Stimulated activated CD4-positive, alpha-beta T cell treated with anti-CD3 and anti-CD28 coated beads, TNF-alpha, amount 100 ng/mL, for 24 hours (primary cell): ENCODE data around the gene KIRREL1.
A peak's percentile ranks its signal among the peaks of the same experiment; 100 is the strongest.
"Not testable (repeated sequence)": the region's sequence is repeated elsewhere in the genome, so short reads cannot be mapped to it uniquely, and the experiment has no call there.

Experiments used
- DNase-seq, 3 experiments: peaks; one replicate each; pipeline ENCODE4 v3.0.0-alpha.2; 2020; ENCODE audit warnings: low read depth in 3 of 3

KIRREL1 gene

DNA sequence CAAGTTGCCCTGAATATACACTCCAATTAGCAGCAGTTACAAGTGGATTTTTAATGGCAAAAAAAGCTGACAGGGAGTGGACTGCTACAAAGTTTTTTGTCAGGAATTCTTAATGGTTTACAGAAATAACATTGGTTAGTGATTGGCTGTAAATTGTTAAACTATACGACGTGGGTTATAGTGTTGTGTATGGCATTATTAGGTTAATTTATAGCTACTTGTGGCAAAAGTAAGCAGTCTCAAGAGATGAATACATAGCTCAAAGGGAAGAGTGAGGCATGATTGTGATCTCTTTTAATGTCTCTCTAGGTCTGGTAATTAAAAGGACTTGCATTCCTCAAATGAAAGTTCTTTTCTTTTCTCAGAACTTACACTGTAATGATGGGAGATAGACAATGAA, 111.4 kb downstream of the KIRREL1 start:
- no peak for DNase-seq

DNA sequence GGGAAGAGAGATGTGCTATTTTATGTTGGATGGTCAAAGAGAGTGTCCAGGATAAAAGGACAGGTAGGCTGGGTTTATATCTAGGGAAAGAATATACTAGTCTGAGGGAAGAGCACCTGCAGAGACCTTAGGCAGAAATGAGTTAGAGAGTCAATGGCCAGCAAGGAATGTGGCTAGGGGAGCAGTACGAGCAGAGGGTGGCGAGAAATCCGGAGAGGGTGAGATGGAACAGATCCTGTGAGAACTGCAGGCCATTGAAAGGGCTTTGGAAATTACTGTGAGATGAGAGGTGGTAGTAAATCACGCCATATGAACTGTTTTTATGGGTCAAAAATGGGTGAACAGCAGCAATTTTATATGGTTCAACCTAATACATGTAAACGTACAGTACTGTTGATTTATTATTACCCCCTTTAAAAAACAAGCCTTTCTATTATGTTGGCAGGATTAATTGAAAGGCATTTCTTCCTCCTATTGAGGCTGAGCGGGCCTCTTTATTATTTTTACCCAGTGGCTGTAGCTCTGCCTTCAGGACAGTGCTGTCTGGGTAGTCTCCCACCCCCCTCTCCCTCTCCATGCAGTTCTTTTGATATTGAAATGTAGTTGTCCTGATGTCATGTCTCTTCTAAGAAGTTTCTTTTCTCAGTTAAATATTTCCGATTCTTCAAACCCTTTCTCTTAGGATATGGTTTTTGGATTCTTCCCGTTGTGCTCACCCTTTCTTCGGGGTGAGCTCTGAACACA, 112.1 kb downstream of the KIRREL1 start:
- DNase-seq, result no peak

DNA sequence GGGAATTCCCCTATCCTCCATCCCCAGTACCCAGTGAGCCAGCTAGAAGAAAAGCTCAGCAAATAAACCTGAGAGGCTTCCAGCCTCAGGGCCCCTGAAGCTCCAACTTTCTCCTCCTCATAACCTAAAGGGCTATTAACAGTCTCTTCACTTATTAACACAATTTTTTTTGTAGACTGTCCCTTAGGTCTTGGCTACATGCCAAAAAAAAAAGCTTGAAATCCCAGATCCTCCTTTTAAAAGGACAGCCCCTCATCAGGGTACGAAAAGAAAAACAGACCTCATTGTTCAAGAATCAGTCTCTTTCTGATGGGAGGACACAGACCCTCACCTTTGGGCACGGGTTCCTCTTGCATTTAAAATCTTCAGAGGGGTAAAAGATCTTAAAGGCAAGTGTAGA, 114.5 kb downstream of the KIRREL1 start:
- no peak for DNase-seq

DNA sequence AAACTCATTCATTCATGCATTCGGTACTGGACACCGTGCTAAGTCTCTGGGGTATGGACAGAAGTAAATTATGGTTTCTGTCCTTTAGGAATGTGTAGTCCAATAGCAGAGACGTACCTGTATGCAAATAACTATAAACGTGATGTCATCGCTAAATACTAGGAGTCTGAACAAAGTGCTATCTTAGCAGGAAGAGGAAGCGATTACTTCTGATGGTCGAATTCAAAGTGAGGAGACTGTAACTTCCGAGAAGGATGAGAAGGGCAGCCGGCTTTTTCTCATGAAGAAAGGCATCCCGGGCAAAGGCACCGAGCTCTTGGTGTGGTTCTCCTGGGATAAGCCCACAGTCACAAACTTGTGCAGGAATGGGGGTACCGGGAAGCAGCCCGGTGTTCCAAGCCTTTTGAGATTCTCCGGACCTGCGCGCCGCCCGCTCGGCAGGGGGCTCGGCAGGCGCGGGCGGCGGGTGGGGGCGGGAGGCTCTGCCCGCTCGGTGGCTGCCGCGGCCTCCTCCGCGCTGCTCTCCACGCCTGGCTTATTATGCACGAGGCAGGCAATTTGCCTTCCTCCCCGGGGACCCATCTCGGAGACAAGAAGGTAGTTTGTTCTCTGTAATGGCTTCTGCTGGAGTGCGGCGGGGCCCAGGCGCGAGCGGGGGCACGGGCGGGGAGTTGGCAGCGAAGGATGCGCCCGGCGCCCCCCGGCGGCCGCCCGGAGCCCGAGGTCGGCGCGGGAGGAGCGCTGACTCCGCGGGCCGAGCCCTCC, 119.7 kb downstream of the KIRREL1 start:
- peak in 1 of 3 experiments; percentile 37 for DNase-seq

DNA sequence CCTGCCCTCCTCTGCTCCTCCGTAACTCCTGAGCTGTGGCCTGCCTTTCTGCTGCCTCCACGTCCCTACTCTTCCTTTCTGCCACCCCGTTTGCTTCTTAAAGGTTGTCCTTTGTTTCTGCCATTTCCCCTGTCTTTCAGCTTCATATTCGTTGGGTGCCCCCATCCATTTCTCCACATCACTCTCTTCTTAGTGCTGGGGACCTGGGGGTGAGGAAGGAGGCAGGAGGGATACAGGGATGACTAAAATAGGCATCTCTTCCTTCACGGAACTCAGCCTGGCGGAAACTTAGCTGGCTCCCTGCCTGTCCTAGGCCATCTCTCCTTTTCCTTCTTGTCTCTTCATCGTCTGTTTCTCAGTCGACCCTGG, 120.3 kb downstream of the KIRREL1 start:
- DNase-seq, result no peak

DNA sequence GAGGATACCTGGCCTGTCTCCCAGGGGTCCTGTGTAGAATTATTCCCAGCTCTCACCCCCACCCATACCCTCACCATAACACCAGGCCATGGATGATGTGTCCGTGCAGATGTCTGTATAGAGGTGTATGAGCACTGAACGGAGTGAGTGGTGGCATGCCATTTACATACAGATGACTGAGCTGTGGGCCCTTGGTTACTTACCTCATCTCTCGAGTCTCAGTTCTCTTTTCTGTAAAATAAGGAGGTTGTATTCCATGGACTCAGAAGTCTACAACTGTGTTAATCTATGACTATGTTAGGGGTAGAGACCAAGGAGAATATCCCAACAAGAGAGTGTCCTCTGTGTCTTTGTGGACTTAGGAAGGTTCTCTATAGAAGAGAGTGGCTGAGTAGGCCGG, 121.7 kb downstream of the KIRREL1 start:
- no peak for DNase-seq

DNA sequence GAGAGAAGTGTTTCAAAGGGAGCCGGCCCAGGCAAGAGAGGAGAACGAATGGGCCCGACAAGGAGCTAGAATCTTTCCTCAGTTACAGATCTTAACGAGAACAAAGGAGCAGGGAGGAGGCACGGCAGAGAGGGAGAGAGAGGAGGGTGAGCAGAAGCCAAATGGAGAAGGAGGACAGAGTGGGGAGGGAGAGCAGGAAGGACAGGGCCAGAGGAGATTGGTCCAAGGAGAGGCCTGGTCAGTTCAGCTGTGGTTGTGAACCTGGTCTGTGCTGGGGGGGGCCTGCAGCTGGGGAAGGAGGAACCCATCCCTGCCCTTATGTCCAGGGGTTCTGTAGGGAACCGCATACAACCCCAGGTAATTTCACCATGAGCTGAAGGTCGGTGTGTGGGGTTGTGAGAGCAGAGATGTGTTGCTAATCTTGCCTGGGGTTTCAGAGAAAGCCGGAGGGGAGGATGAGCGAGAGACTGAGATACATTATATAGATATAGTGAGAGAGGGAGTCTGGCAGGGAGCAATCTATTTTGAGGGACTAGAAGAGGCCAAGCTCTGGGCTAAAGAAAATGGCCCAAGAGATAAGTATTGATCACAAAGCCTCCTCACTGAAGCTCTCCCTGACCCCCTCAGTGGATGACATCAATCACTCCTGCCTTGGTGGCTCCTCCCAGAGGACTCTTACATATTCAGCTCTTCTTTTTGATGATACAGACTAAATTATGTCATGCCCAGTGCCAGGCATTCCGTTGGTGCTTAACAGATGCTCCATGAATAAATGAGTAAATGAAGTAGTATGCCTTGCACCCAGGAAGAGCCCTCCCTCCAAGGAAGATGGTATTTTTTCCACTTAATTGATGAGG, 123.1 kb downstream of the KIRREL1 start:
- DNase-seq, result no peak

DNA sequence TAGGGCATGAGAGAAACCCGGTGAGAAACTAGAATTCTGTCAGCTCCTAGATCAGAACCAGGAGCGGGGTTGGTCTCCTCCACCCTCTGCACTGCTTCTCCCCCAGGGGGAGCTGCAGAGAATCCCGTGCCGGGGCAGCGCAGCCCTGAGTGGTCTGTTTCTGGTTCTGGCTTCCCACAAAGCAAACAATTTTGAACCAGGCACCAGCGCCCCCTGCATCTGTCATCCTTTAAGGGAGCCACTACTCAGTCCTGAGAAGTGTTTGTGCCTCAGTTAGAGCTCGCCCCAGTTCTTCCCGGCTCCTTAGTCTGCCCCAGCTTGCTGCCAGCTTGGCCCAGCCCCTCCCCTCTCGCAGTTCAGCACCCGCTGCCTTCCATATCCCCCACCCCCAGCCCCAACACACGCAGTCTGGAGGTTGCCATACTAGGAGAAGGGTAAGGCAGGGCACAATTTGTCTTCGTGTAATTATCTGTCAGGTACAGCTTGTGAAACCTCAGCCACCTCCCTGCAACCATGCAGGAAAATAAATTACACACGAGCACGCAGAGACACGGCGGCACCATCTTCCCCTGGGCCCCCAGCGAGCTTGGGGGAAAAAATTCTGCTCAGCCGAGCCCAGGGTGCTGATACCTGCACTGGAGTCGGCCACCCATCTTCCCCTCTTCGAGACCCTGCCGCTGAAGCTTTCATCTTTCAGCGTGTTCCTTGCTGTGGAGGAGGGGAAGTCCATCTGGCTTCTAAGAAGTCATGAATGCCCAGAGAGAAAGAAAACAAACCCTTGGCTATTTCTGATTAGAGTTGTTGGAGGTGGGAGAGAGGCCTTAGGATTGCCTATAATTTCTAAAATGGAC, 124.6 kb downstream of the KIRREL1 start:
- peak in 2 of 3 experiments; percentile 21 to 35 for DNase-seq

DNA sequence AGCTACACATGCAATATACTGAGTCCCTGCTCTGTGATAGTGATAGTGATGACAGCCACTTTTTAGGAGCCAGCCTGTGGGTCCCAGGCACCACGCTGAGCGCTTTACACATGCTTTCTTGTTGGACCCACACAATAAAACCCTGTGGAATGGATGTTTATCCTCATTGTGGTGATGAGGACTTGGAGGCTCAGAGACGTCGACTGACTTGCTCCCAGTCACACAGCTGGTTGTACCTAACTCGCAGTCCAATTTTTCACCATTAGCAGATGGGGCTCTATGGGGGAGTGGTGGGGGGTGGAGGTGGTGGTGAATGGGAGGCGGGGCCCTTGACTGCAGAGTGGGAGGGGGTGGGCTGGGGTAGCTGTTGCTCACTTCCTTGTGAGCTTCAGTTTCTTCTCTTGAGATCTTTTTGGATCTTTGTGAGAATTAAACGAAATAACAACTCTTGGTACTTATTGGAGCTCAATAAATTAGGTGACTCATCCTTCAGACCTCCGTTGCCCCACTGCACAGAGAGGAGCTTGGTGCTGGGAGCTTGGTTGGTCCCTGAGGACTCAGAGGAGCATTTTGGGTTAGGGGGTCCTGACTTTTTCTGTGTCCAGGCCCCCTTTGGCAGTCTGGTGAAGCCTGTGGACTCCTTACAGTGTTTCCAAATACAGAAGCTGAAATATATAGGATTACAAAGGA, 125.4 kb downstream of the KIRREL1 start:
- DNase-seq, result no peak

DNA sequence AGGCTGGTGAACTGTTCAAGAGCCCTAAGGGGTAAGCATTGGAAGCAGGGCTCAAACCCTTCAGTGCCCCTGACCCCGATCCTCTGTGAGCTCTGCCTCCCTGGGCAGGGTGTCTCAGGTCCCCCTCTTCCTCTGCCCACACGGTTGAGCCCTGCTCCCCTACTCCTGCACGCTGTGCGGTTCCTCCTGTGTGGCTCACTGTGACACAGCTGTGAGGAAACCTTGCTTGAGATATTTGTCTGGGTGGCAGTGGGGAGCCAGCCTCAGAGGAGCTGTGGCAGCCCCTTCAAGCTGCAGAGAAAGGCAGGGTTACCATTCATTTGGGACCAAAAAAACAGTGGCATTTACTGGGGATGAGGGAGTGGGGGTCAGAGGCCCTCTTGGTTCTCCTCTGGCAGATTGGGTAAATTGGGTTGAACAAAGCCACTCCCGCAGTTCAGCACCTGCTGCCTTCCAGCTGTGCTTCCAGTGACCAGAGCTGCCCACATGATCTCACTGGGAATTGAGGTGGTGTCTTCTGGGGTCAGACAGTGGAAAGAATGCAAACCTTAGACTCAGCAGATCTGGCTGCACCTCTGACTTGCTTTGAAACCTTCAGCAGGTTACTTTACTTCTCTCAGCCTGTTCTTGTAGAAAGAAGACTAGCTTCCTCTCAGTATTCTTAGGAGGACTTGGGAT, 126.7 kb downstream of the KIRREL1 start:
- DNase-seq, result no peak

DNA sequence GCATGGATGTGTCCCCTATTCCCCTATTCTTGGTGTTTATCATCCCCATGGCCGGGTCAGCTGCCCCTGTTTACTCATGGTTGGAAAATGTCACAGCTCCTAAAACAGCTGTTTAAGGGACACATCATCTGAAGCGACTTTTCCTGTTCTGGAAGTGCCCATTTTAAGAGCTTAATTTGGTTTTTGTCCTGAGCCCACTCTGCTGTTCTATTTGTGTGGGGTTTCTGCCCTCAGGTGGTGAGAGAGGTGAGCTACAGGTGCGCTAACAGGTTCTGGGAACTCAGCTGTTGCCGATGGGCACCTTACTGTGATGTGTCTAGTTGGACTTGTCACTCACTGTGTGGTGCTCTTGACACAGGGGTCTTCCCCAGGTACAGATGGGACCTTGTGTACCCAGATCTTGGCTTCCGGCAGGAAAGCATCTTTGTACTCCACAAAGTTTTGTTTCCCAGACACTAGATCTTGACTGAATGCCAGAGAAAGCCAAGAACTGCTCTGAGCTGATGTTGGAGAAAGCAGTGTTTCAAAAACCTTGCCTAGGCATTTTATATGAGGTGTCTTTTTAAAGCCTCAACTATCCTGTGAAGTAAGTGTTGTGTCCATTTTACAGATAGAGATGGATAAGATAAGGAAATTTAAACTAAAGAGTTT, 128.3 kb downstream of the KIRREL1 start:
- DNase-seq, result peak in 1 of 3 experiments; percentile 11

DNA sequence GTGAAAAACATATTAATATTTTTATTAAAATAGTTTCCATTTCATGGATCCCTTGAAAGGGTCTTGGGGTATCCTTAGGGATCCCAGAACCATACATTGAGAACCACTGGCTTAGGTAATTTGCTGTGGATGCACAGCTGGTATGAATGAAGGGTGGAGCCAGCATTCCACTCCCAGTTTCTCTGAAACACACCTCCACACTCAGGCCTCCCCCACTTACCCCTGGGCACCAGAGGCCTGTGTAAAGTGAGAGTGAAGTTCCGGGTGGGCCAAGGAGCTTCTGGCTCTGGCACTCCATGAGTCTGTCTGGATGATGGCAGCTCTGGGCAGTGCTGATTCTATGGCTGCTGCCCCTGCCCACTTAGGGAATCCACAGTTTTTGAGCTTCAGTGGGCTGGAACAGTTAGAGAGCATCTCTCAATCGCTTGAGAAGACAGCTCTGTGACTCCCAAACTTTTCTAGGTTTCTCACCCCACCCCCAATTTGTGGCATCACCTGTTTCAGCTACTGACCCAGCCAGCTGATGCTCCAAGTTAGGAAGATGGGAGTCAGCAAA, 129.5 kb downstream of the KIRREL1 start:
- DNase-seq, result no peak

DNA sequence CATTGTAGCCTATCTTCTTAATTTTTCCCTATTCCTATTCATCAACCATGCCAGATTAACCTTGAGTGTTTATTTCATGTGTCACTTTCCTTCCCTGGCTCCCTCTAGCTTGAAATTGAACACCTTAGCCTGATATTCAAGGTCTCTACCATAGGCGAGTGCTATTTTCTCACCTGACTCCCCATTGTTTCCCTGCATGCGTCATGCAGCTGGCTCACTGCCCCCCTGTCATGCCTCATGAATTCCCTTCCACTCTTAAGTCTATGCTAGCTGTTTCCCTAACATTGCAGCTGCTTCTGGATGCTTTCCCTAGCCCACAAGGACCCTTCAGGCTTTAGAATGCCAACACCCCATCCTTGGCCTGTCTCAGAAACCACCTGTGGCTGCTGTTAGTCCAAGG, 130.6 kb downstream of the KIRREL1 start:
- DNase-seq, result no peak

DNA sequence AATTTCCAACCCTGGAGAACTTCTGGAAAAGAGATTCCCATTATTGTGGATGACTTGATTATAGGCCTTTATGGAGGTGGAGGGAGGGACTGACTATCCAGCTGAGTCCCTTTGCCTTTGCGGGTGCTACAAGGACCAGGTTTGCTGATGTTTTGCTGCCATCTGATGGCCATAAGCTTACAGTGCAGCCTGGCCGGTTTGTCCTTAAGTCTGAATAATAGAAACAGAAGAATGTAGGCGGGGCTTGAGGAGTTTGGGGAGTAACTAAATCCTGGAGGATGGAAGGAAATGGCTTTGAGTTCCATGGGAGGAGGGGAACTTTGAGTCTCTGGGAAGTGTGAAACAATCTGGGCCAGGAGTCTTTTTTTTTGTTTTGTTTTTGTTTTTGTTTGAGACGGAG, 131.6 kb downstream of the KIRREL1 start:
- peak; percentile 41 to 65 (median 54) for DNase-seq

DNA sequence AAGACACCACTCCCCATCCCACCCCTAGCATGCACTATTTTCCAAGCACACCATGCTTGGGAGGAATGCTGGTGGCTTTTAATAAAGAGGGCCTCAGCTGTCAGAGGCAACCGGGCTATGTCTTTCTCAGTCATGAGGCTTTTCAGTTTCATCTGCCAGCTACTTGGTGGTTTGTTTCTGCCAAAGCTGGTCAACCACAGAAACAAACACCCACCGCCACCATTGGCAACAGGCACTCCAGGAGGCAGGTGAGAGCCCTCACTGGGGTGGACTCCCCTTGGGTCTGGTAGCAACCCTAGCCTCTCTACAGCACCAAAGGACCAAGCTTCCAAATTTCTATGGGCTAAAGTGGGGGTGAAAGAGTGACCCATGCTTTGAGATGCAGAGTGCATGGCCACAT, 133.0 kb downstream of the KIRREL1 start:
- no peak for DNase-seq

DNA sequence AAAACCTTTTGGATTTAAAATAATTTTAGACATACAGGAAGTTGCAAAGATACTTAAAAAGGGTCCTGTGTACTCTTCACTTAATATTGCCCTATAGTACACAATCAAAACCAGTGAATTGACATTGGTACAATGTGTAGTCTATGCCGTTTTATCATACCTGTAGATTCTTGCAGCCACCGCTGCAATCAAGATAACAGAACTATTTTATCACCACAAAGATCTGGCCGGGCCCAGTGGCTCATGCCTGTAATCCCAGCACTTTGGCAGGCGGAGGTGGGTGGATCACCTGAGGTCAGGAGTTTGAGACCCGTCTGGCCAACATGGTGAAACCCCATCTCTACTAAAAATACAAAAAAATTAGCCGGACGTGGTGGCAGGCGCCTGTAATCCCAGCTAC, 135.1 kb downstream of the KIRREL1 start:
- not testable (repeated sequence) for DNase-seq

DNA sequence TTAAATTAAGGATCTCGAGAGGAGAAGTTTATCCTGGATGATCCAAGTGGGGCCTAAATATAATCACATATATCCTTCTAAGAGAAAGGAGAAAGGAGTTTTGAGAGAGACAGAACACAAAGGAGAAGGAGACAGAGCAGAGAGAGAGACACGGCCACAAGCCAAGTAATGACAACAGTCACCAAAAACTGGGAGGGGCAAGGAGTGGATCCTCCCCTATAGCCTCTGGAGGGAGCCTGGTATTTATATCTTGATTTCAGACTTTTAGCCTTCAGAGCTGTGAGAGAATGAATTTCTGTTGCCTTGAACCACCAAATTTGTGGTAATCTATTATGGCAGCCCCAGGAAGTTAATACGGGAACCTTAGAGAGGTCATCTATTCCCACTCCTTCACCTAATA, 137.8 kb downstream of the KIRREL1 start:
- DNase-seq, result no peak

DNA sequence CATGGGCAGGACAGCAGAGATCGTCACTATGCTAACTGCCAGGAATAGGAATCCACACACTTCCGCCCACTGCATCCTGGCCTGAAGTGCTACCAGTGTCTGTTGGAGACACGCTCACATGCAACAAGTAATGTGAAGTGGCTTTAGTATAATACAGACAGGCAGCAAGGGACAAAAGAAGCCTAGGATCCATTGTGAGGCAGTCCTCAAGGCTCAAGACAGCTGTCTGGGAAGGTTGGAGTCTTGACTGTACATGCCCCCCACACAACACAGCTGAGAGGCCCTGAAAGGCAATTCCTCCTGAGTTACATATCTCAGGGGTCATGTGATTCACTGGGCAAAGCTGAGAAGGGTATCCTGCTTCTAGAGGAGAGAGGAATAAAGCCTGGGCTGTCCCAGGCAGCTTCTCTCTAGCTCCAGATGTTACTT, 147.3 kb downstream of the KIRREL1 start:
- no peak for DNase-seq

DNA sequence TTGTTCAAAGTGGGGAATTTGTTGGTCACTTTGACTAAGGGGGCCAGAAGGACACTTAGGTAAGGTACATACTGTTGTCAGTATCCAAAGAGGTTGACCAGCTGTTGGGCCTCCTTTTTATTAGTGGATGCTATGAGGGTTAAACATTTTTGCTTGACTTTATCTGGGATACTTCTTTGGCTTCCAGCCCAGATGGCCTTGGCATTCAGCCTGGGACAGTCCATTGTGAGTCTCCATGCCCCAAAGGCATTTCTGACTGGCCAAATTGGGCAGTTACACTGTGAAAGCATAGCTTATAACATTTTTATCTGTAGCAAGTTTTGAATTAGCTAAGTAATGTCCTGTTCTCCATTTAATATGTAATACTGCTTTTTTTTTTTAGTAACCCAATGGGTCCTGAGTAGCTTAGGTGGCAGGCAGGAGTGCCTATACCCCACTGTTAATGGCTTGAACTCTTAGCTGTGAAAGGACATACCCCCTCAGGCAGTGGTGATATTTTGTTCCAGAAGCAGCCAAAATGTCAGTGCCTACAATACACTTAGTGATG, 151.8 kb downstream of the KIRREL1 start:
- no peak for DNase-seq
